KMS-11 (cell line): ENCODE measurements around the gene OTX2.

Source experiments
- H2AFZ ChIP-seq: fragments of 200-600 bp; sonication (generic); 2 replicates; pipeline ENCODE4 v1.6.1; 2016; ENCODE audit warnings: antibody characterized with exemption, mixed run types, low read depth
- H3K27ac ChIP-seq: fragments of 200-600 bp; sonication (generic); 2 replicates; pipeline ENCODE4 v1.6.1; 2016; ENCODE audit warnings: mild to moderate bottlenecking, mixed run types
- H3K27me3 ChIP-seq: fragments of 200-600 bp; sonication (generic); 2 replicates; pipeline ENCODE4 v1.6.1; 2017; ENCODE audit warnings: mild to moderate bottlenecking, low read depth, mixed run types, moderate library complexity; ENCODE audit not compliant: insufficient read depth
- H3K36me3 ChIP-seq: fragments of 200-600 bp; sonication (generic); 2 replicates; pipeline ENCODE4 v1.6.1; 2017; ENCODE audit warnings: mild to moderate bottlenecking, mixed run types; ENCODE audit not compliant: insufficient read depth
- H3K4me1 ChIP-seq: fragments of 200-600 bp; sonication (generic); 2 replicates; pipeline ENCODE4 v1.6.1; 2016; ENCODE audit warnings: mild to moderate bottlenecking, low read depth, mixed run types; ENCODE audit not compliant: poor library complexity, severe bottlenecking
- H3K4me2 ChIP-seq: fragments of 200-600 bp; sonication (generic); 2 replicates; pipeline ENCODE4 v1.7.0; 2016; ENCODE audit warnings: mild to moderate bottlenecking, mixed run types
- H3K4me3 ChIP-seq: fragments of 200-600 bp; sonication (generic); IDR thresholded peaks from 2 replicates; pipeline ENCODE4 v1.6.1; 2017; ENCODE audit warnings: low read depth, low read length, mixed read lengths; ENCODE audit not compliant: insufficient read depth
- H3K79me2 ChIP-seq: fragments of 200-600 bp; sonication (generic); 2 replicates; pipeline ENCODE4 v1.6.1; 2016; ENCODE audit warnings: low read depth, mixed run types; ENCODE audit not compliant: insufficient read depth
- H3K9ac ChIP-seq: fragments of 200-600 bp; sonication (generic); 2 replicates; pipeline ENCODE4 v1.6.1; 2016; ENCODE audit warnings: mild to moderate bottlenecking, mixed run types
- H4K20me1 ChIP-seq: fragments of 200-600 bp; sonication (generic); 2 replicates; pipeline ENCODE4 v1.6.1; 2016; ENCODE audit warnings: mild to moderate bottlenecking, mixed run types; ENCODE audit not compliant: insufficient read depth
- TF ChIP-seq, protein P1 (sequence below): fragments of 200-600 bp; sonication (generic); conservative IDR thresholded peaks from 2 replicates; pipeline ENCODE4 v1.6.1; 2017; ENCODE audit warnings: low read depth, mild to moderate bottlenecking, antibody characterized with exemption, low read length, moderate library complexity, mixed read lengths

The OTX2 gene

DNA sequence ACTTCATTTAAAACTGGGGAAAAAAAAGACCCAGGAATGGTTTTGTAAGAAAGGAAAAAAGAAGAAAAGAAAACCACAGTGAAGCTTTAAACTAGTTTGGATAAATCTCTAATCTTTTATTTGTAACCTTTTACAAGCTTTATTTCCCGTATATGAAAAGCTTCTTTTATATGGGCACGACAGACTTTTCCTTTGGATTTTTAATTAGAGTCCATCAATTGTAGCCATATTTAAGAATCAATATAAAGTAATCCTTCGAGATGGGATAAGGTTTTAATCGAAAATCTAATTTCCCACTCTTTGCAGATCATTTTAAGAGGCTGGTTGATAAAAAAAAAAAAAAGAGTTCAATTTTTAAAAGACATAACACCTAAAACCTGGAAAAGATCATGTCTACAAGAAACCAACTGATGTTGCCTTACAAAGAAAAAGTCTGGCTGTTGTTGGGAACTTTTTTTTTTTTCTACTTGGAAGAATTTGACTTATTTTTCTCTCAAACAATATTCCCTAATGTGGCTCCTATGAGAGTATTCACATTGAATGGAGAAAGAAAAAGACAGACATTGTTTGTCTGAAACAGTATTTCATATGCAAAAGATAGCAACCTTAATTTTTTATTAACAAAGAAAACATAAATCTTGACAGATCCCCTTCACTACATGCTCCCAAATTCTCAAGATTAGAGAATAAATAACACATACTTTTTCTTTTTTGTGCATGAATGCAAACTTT, 4.9 kb upstream of the OTX2 start:
- Histone ChIP-seq H3K36me3 (no peaks in the 10 kb centered on the region), H4K20me1 (no peaks in the 10 kb centered on the region), H3K4me3 (no peak overlapping the region), H3K27ac (no peak overlapping the region), H3K27me3 (no peaks in the 10 kb centered on the region), H3K4me2 (no peak overlapping the region), H3K4me1 (no peaks in the 10 kb centered on the region), H3K79me2 (no peaks in the 10 kb centered on the region), H2AFZ (no peak overlapping the region), H3K9ac (no peak overlapping the region)
- TF ChIP-seq, protein P1, sequence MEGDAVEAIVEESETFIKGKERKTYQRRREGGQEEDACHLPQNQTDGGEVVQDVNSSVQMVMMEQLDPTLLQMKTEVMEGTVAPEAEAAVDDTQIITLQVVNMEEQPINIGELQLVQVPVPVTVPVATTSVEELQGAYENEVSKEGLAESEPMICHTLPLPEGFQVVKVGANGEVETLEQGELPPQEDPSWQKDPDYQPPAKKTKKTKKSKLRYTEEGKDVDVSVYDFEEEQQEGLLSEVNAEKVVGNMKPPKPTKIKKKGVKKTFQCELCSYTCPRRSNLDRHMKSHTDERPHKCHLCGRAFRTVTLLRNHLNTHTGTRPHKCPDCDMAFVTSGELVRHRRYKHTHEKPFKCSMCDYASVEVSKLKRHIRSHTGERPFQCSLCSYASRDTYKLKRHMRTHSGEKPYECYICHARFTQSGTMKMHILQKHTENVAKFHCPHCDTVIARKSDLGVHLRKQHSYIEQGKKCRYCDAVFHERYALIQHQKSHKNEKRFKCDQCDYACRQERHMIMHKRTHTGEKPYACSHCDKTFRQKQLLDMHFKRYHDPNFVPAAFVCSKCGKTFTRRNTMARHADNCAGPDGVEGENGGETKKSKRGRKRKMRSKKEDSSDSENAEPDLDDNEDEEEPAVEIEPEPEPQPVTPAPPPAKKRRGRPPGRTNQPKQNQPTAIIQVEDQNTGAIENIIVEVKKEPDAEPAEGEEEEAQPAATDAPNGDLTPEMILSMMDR: no peak

DNA sequence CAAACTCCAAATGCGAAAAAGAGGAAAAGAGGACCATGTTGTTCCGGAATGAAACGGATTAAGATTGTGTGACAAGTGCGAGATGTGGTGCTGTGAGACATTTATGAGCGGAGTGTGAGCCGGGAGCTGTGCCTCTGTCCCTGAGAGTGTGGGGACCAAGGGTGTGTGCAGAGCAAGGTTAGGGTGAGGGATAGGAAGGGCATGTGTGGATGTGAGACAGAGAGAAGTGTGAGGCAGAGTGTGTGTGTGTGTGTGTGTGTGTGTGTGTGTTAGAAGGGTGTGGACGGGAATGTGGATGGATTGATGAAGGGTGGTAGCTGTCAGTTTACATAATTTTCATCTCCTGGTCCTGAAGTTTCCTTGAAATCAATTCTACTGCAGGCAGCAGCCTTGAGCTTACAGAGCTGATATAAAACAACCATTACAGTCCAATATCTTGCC, 4.3 kb upstream of the OTX2 start:
- H3K4me3 ChIP-seq: no peak overlapping the region
- H3K79me2 ChIP-seq: no peaks in the 10 kb centered on the region
- no peaks in the 10 kb centered on the region for H3K27me3 ChIP-seq
- no peak overlapping the region for H3K4me2 ChIP-seq
- no peaks in the 10 kb centered on the region for H4K20me1 ChIP-seq
- no peak overlapping the region for H3K9ac ChIP-seq
- no peaks in the 10 kb centered on the region for H3K36me3 ChIP-seq
- no peaks in the 10 kb centered on the region for H3K4me1 ChIP-seq
- no peak overlapping the region for H3K27ac ChIP-seq
- H2AFZ ChIP-seq: no peak overlapping the region
- TF ChIP-seq, protein P1: no peak

DNA sequence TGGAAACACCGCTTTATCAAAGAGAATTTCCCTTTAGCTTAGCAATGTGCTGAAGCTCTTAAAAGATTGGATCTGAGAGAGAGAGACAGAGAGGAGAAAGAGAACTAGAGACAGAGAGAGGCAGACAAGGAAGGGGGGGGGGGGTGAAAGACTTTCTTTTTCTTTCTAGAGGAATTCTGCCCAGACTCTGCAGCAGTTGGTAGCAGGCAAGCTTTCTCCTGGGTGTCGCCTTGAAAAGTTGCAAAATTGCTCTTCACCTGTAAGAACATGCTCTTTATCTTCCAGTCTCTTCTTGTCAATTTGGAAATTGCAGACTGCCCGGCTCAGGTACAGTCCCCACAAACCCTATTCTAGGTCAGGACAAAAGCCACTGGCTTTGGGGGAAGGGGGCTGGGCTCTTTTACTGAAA, 2.9 kb upstream of the OTX2 start:
- Histone ChIP-seq H3K79me2 (no peaks in the 10 kb centered on the region), H2AFZ (no peak overlapping the region), H4K20me1 (no peaks in the 10 kb centered on the region), H3K4me2 (no peak overlapping the region), H3K4me3 (no peak overlapping the region), H3K9ac (no peak overlapping the region), H3K27ac (no peak overlapping the region), H3K36me3 (no peaks in the 10 kb centered on the region), H3K27me3 (no peaks in the 10 kb centered on the region), H3K4me1 (no peaks in the 10 kb centered on the region)
- TF ChIP-seq, protein P1: no peak

DNA sequence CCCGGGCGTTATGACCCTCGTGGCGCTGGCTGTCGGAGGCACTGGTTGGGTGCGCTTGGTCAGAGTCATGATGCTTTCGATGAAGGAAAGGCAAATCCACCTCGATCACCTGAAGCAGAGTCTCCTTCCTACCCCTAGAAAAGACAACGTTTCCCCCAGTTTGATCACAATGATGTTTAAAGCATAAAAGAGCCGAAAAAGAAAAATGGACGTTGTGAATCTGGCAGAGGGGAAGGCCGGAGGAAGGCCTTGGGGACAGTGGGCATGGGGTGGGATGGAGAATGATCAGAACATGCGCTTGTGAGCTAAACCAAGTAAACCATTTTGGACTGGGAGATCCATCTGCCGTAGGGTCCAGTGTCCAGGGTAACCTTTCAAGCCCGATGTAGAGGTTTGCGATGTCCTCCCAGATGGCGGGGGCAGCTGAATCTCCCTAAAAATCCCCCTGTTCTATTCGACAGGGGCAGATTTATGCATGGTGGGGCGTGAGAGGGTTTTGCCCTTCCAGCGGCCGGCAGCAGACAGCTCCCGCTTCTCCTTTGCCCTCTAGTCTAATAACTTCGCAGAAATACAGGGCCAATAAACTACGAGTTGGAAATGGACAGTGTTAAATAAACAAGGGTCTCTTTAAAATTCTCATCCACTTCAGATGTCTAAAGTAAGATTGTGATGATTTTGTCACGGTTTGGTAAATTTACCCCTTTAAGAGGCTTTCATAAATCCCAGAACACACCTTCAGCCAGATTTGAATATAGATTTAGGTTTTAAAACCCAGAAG, 2.3 kb upstream of the OTX2 start:
- Histone ChIP-seq H3K27me3 (no peaks in the 10 kb centered on the region), H3K4me3 (no peak overlapping the region), H3K27ac (no peak overlapping the region)

More for the DNA sequence above, 2.3 kb upstream of the OTX2 start:
- H3K9ac ChIP-seq: no peak overlapping the region
- H3K79me2 ChIP-seq: no peaks in the 10 kb centered on the region
- H3K4me1 ChIP-seq: no peaks in the 10 kb centered on the region
- TF ChIP-seq, protein P1: no peak
- no peak overlapping the region for H3K4me2 ChIP-seq
- no peak overlapping the region for H2AFZ ChIP-seq
- no peaks in the 10 kb centered on the region for H4K20me1 ChIP-seq
- H3K36me3 ChIP-seq: no peaks in the 10 kb centered on the region
